Central memory CD8-positive, alpha-beta T cell (primary cell): Measurements from ENCODE around the gene ARHGAP42.

Experiments used
- ATAC-seq: fragments of 150-1000 bp; cut with Tn5 transposase; replicated peaks from 2 replicates; pipeline ENCODE4 v1.10.0; 2022; ENCODE audit warnings: mild to moderate bottlenecking, moderate FRiP score, moderate number of reproducible peaks; ENCODE audit not compliant: poor library complexity, severe bottlenecking; ENCODE audit errors: extremely low read depth
- DNase-seq, 2 donors: peaks; one replicate each; pipeline ENCODE4 v3.0.0; 2021; ENCODE audit warnings: low spot score in 2 of 2
- H3K27ac Mint-ChIP-seq: one replicate; pipeline ENCODE4 v1.8.0; 2022; ENCODE audit warnings: low read depth, mild to moderate bottlenecking, moderate library complexity, mixed read lengths
- H3K27me3 Mint-ChIP-seq: one replicate; pipeline ENCODE4 v1.8.0; 2022; ENCODE audit warnings: mixed read lengths
- H3K36me3 Mint-ChIP-seq: one replicate; pipeline ENCODE4 v1.8.0; 2022; ENCODE audit warnings: mild to moderate bottlenecking, moderate library complexity, mixed read lengths; ENCODE audit not compliant: insufficient read depth
- H3K4me1 Mint-ChIP-seq: one replicate; pipeline ENCODE4 v1.8.0; 2022; ENCODE audit warnings: mixed read lengths
- H3K4me3 Mint-ChIP-seq: one replicate; pipeline ENCODE4 v1.8.0; 2022; ENCODE audit warnings: mild to moderate bottlenecking, moderate library complexity, mixed read lengths
- H3K9me3 Mint-ChIP-seq: one replicate; pipeline ENCODE4 v1.8.0; 2022; ENCODE audit warnings: mixed read lengths

Gene ARHGAP42

GRCh38 chr11:100667449-100667848 is 19.6 kb upstream of the ARHGAP42 start:
- DNase-seq, result no peak
- no peak for ATAC-seq
- peaks cover 8% of the 10 kb centered on the region for H3K9me3 Mint-ChIP-seq
- peaks cover 1% of the 10 kb centered on the region for H3K36me3 Mint-ChIP-seq
- H3K27me3 Mint-ChIP-seq, result no peaks in the 10 kb centered on the region
- H3K27ac Mint-ChIP-seq, result no peak overlapping the region
- H3K4me1 Mint-ChIP-seq, result no peaks in the 10 kb centered on the region
- no peak overlapping the region for H3K4me3 Mint-ChIP-seq

- no peak for ATAC-seq
- no peak for DNase-seq
- peaks cover 16% of the 10 kb centered on the region for H3K9me3 Mint-ChIP-seq
These were observed 16.9 kb upstream of the ARHGAP42 start for GRCh38 chr11:100670140-100670539.

GRCh38 chr11:100671471-100671870 is 15.6 kb upstream of the ARHGAP42 start:
- Mint-ChIP-seq H3K27me3 (no peaks in the 10 kb centered on the region), H3K4me1 (no peaks in the 10 kb centered on the region), H3K27ac (no peak overlapping the region), H3K36me3 (no peaks in the 10 kb centered on the region), H3K9me3 (peaks cover 20% of the 10 kb centered on the region), H3K4me3 (no peak overlapping the region)
- ATAC-seq, result no peak
- DNase-seq, result no peak

More at GRCh38 chr11:100670140-100670539, 16.9 kb upstream of the ARHGAP42 start:
- Mint-ChIP-seq H3K27me3 (no peaks in the 10 kb centered on the region), H3K4me1 (no peaks in the 10 kb centered on the region), H3K36me3 (no peaks in the 10 kb centered on the region), H3K27ac (no peak overlapping the region), H3K4me3 (no peak overlapping the region)

GRCh38 chr11:100672498-100673033 is 14.5 kb upstream of the ARHGAP42 start:
- H3K36me3 Mint-ChIP-seq, result no peaks in the 10 kb centered on the region
- H3K4me1 Mint-ChIP-seq, result no peaks in the 10 kb centered on the region
- DNase-seq (no peak), ATAC-seq (no peak)
- peaks cover 20% of the 10 kb centered on the region for H3K9me3 Mint-ChIP-seq
- no peak overlapping the region for H3K4me3 Mint-ChIP-seq
- H3K27ac Mint-ChIP-seq, result no peak overlapping the region
- no peaks in the 10 kb centered on the region for H3K27me3 Mint-ChIP-seq

- no peaks in the 10 kb centered on the region for H3K36me3 Mint-ChIP-seq
- no peak overlapping the region for H3K27ac Mint-ChIP-seq
- peaks cover 20% of the 10 kb centered on the region for H3K9me3 Mint-ChIP-seq
- no peak overlapping the region for H3K4me3 Mint-ChIP-seq
- H3K4me1 Mint-ChIP-seq, result no peaks in the 10 kb centered on the region
- ATAC-seq (no peak), DNase-seq (no peak)
- no peaks in the 10 kb centered on the region for H3K27me3 Mint-ChIP-seq
These were observed 14.0 kb upstream of the ARHGAP42 start for GRCh38 chr11:100673063-100673462.

- Mint-ChIP-seq H3K36me3 (no peaks in the 10 kb centered on the region), H3K4me1 (no peaks in the 10 kb centered on the region), H3K27ac (no peak overlapping the region), H3K4me3 (no peak overlapping the region), H3K9me3 (peaks cover 20% of the 10 kb centered on the region), H3K27me3 (no peaks in the 10 kb centered on the region)
- no peak for DNase-seq
- no peak for ATAC-seq
These were observed 12.9 kb upstream of the ARHGAP42 start for GRCh38 chr11:100674212-100674611.

- ATAC-seq, result no peak
- no peak overlapping the region for H3K4me3 Mint-ChIP-seq
- H3K27me3 Mint-ChIP-seq, result no peaks in the 10 kb centered on the region
- H3K36me3 Mint-ChIP-seq, result no peaks in the 10 kb centered on the region
- no peak for DNase-seq
- H3K4me1 Mint-ChIP-seq, result no peaks in the 10 kb centered on the region
- no peak overlapping the region for H3K27ac Mint-ChIP-seq
- peaks cover 18% of the 10 kb centered on the region for H3K9me3 Mint-ChIP-seq
These were observed 11.9 kb upstream of the ARHGAP42 start for GRCh38 chr11:100675115-100675650.

- no peak overlapping the region for H3K27ac Mint-ChIP-seq
- H3K27me3 Mint-ChIP-seq, result no peaks in the 10 kb centered on the region
- DNase-seq (no peak), ATAC-seq (no peak)
- no peaks in the 10 kb centered on the region for H3K36me3 Mint-ChIP-seq
- no peak overlapping the region for H3K4me3 Mint-ChIP-seq
- H3K9me3 Mint-ChIP-seq, result peaks cover 16% of the 10 kb centered on the region
- H3K4me1 Mint-ChIP-seq, result no peaks in the 10 kb centered on the region
These were observed 10.2 kb upstream of the ARHGAP42 start for GRCh38 chr11:100676901-100677300.

GRCh38 chr11:100677796-100678195 is 9.3 kb upstream of the ARHGAP42 start:
- Mint-ChIP-seq H3K27me3 (no peaks in the 10 kb centered on the region), H3K9me3 (peaks cover 12% of the 10 kb centered on the region), H3K36me3 (no peaks in the 10 kb centered on the region), H3K4me1 (no peaks in the 10 kb centered on the region), H3K27ac (no peak overlapping the region), H3K4me3 (no peak overlapping the region)
- DNase-seq (no peak), ATAC-seq (no peak)

- Mint-ChIP-seq H3K27ac (no peak overlapping the region), H3K36me3 (no peaks in the 10 kb centered on the region), H3K27me3 (no peaks in the 10 kb centered on the region), H3K4me3 (no peak overlapping the region), H3K4me1 (no peaks in the 10 kb centered on the region), H3K9me3 (peaks cover 12% of the 10 kb centered on the region)
- DNase-seq (no peak), ATAC-seq (no peak)
These were observed 7.0 kb upstream of the ARHGAP42 start for GRCh38 chr11:100680070-100680469.

GRCh38 chr11:100681064-100681502 is 6.0 kb upstream of the ARHGAP42 start:
- H3K27ac Mint-ChIP-seq, result no peak overlapping the region
- DNase-seq (no peak), ATAC-seq (peak; percentile 36)
- H3K4me3 Mint-ChIP-seq, result no peak overlapping the region
- peaks cover under 1% of the 10 kb centered on the region for H3K27me3 Mint-ChIP-seq
- H3K9me3 Mint-ChIP-seq, result peaks cover 6% of the 10 kb centered on the region
- no peaks in the 10 kb centered on the region for H3K36me3 Mint-ChIP-seq
- H3K4me1 Mint-ChIP-seq, result no peaks in the 10 kb centered on the region

- H3K27me3 Mint-ChIP-seq, result peaks cover 9% of the 10 kb centered on the region
- H3K4me3 Mint-ChIP-seq, result no peak overlapping the region
- no peaks in the 10 kb centered on the region for H3K4me1 Mint-ChIP-seq
- no peak overlapping the region for H3K27ac Mint-ChIP-seq
- H3K36me3 Mint-ChIP-seq, result peaks cover 2% of the 10 kb centered on the region
- H3K9me3 Mint-ChIP-seq, result peaks cover 11% of the 10 kb centered on the region
- ATAC-seq (no peak), DNase-seq (no peak)
These were observed 4.7 kb upstream of the ARHGAP42 start for GRCh38 chr11:100682247-100682969.

GRCh38 chr11:100683126-100683525 is 4.0 kb upstream of the ARHGAP42 start:
- ATAC-seq (no peak), DNase-seq (no peak)
- no peak overlapping the region for H3K27ac Mint-ChIP-seq
- H3K4me1 Mint-ChIP-seq, result no peaks in the 10 kb centered on the region
- peaks cover 2% of the 10 kb centered on the region for H3K36me3 Mint-ChIP-seq
- no peak overlapping the region for H3K4me3 Mint-ChIP-seq
- H3K27me3 Mint-ChIP-seq, result peaks cover 16% of the 10 kb centered on the region
- H3K9me3 Mint-ChIP-seq, result peaks cover 11% of the 10 kb centered on the region
